ENCODE data around the gene KATNAL2. TPM values are rescaled to one million over a fixed set of nuclear protein-coding genes. Genes with fewer than 3 reads are reported as not detected.

KATNAL2 gene
- total and polyA plus RNA-seq, 10 of the 15 experiments (the other 5 are each of a cell fraction or from before 2014, with no cell fraction given), result 0.20 to 2.4 (median 1.7) TPM

- H3K9me3 ChIP-seq (replicated peaks; ENCODE audit: control insufficient read depth, insufficient read depth, low read length), result no peaks in the 10 kb centered on the region
- peaks cover 11% of the 10 kb centered on the region for H3K4me1 ChIP-seq (ENCODE audit: control insufficient read depth, insufficient read depth, low read length)
- ATAC-seq (no peak), DNase-seq (ENCODE audit: low read depth, low spot score) (no peak), FAIRE-seq (no peak)
- H2AFZ ChIP-seq (ENCODE audit: control insufficient read depth, low read depth, low read length), result no peak overlapping the region
- no peaks in the 10 kb centered on the region for H3K27me3 ChIP-seq (replicated peaks in 1 of 2; ENCODE audit: control insufficient read depth in 2 of 2, insufficient read depth in 2 of 2, low read length in 1 of 2)
- H3K27ac ChIP-seq (ENCODE audit: control insufficient read depth, insufficient read depth), result no peak overlapping the region
- ChIA-PET RAD21 (ENCODE audit: unreplicated experiment) (interaction anchor here (1.0 kb wide), 1 partner anchor 29 kb away, joined by 4 read pairs; the partner anchor contains the start of gene HDHD2), CTCF (interaction anchor here (1.1 kb wide), 1 partner anchor 80 kb away, joined by 3 read pairs; no protein-coding TSS in a partner anchor), POLR2A (interaction anchor here (0.5 kb wide), 1 partner anchor 995 kb away, joined by 3 read pairs; no protein-coding TSS in a partner anchor), SMC1A (ENCODE audit: uncharacterized antibody, unreplicated experiment) (interaction anchor here (0.5 to 1.7 kb wide), 2 partner anchors 8 to 1697 kb away, joined by 3 to 6 read pairs; no protein-coding TSS in a partner anchor)
- no peak for TF ChIP-seq MYB (IDR thresholded peaks at IDR 0.05; ENCODE audit: borderline replicate concordance, low read depth, low read length)
- no peak for TF ChIP-seq JUND (IDR thresholded peaks at IDR 0.05; ENCODE audit: low read depth, low read length)
- TF ChIP-seq, protein P1, sequence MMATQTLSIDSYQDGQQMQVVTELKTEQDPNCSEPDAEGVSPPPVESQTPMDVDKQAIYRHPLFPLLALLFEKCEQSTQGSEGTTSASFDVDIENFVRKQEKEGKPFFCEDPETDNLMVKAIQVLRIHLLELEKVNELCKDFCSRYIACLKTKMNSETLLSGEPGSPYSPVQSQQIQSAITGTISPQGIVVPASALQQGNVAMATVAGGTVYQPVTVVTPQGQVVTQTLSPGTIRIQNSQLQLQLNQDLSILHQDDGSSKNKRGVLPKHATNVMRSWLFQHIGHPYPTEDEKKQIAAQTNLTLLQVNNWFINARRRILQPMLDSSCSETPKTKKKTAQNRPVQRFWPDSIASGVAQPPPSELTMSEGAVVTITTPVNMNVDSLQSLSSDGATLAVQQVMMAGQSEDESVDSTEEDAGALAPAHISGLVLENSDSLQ (IDR thresholded peaks at IDR 0.05), result no peak
- no peak for TF ChIP-seq RAD21 (IDR thresholded peaks at IDR 0.05; ENCODE audit: insufficient read depth, low read depth, low read length)
- no peak for TF ChIP-seq CBFB (IDR thresholded peaks at IDR 0.05; ENCODE audit: low read depth)
- no peak for TF ChIP-seq RELA (IDR thresholded peaks at IDR 0.05; ENCODE audit: borderline replicate concordance, partially characterized antibody)
- TF ChIP-seq IRF3 (IDR thresholded peaks at IDR 0.05), result no peak
- no peak for TF ChIP-seq NFIC (IDR thresholded peaks at IDR 0.05; ENCODE audit: low read depth, low read length)
- no peaks in the 10 kb centered on the region; a peak in 1 of 4 replicates for H3K36me3 ChIP-seq (ENCODE audit: control insufficient read depth in 2 of 2, insufficient read depth in 2 of 2, low read length in 1 of 2)
- no peak overlapping the region for H3K4me3 ChIP-seq
- in situ Hi-C loops (cut with MboI), result no loop called here
- H3K4me2 ChIP-seq (ENCODE audit: control insufficient read depth, insufficient read depth), result peak overlapping the region; percentile 41; the same call in 1 of the 2 replicates
- intact Hi-C loops (cut with micrococcal nuclease; ENCODE audit: unreplicated experiment), result no loop called here
- no peaks in the 10 kb centered on the region for H3K79me2 ChIP-seq (ENCODE audit: control insufficient read depth, insufficient read depth, low read length)
- BruUV-seq (replicated peaks), result no TSS peak
- H3K9ac ChIP-seq (ENCODE audit: control insufficient read depth, insufficient read depth, low read length), result no peak overlapping the region
- WGBS (ENCODE audit: insufficient coverage, insufficient replicate concordance, low lambda C conversion rate, missing lambda C conversion rate), result 85% methylated on average over 3 of the region's 3 CpGs
- H4K20me1 ChIP-seq (ENCODE audit: control insufficient read depth, insufficient read depth), result no peaks in the 10 kb centered on the region
Measured at GRCh38 chr18:47121146-47121545, 203.7 kb downstream of the KATNAL2 start.
